ENCODE results near the gene CDK4. TPM values are rescaled to one million over a fixed set of nuclear protein-coding genes. Genes with fewer than 3 reads are reported as not detected.

Gene CDK4
- total and polyA plus RNA-seq, 4 donors, result 28.1 to 69.1 (median 38.2) TPM

GRCh38 chr12:57756406-57757341, 4.6 kb upstream of the CDK4 start:
- no peak overlapping the region for H3K27ac ChIP-seq (ENCODE audit: low read depth in 1 of 2, low read length in 2 of 2)
- H3K4me1 ChIP-seq (ENCODE audit: control insufficient read depth in 4 of 4, insufficient read depth in 4 of 4, low read length in 3 of 4), result peaks cover 0 to 25% (median 17%) of the 10 kb centered on the region in 4 donors
- H3K27me3 ChIP-seq (ENCODE audit: control insufficient read depth in 4 of 4, insufficient read depth in 4 of 4, low read length in 3 of 4), result no peaks in the 10 kb centered on the region
- H3K4me3 ChIP-seq (ENCODE audit: low read depth in 1 of 3, low read length in 3 of 3), result peak overlapping the region in 1 of 3 donors; percentile 79
- DNase-seq (ENCODE audit: low spot score), result peak; percentile 65
- no peak overlapping the region for H3K9ac ChIP-seq (ENCODE audit: low read depth in 1 of 2, low read length in 2 of 2)
- 46% methylated on average over 22 of the region's 22 CpGs for WGBS
- no peaks in the 10 kb centered on the region for H3K9me3 ChIP-seq (ENCODE audit: control insufficient read depth in 4 of 4, low read length in 3 of 4)
- TF ChIP-seq REST (IDR thresholded peaks at IDR 0.05), result no peak
- peak; percentile 13 to 53 for TF ChIP-seq RAD21 (IDR thresholded peaks at IDR 0.05)
- no peak for TF ChIP-seq HNF4A (conservative IDR thresholded peaks at IDR 0.05)
- TF ChIP-seq, protein P1, sequence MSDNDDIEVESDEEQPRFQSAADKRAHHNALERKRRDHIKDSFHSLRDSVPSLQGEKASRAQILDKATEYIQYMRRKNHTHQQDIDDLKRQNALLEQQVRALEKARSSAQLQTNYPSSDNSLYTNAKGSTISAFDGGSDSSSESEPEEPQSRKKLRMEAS (IDR thresholded peaks at IDR 0.05), result no peak
- peak; percentile 39 for TF ChIP-seq CTCF (IDR thresholded peaks at IDR 0.05; ENCODE audit: low read depth, low read length, missing input control)
- no peak for TF ChIP-seq YY1 (IDR thresholded peaks at IDR 0.05)
- peaks cover 0 to 7% (median 0%) of the 10 kb centered on the region in 4 donors for H3K36me3 ChIP-seq (ENCODE audit: control insufficient read depth in 4 of 4, insufficient read depth in 3 of 4, low read depth in 1 of 4, low read length in 3 of 4)

GRCh38 chr12:57755454-57756372, 3.6 kb upstream of the CDK4 start:
- H3K4me1 ChIP-seq (ENCODE audit: control insufficient read depth in 4 of 4, insufficient read depth in 4 of 4, low read length in 3 of 4), result peaks cover 6 to 35% (median 26%) of the 10 kb centered on the region in 4 donors
- H3K27ac ChIP-seq (ENCODE audit: low read depth in 1 of 2, low read length in 2 of 2), result no peak overlapping the region
- H3K9me3 ChIP-seq (ENCODE audit: control insufficient read depth in 4 of 4, low read length in 3 of 4), result no peaks in the 10 kb centered on the region
- peak; percentile 67 for DNase-seq (ENCODE audit: low spot score)
- H3K9ac ChIP-seq (ENCODE audit: low read depth in 1 of 2, low read length in 2 of 2), result peak overlapping the region in 1 of 2 donors; percentile 42
- peaks cover 0 to 7% (median 2%) of the 10 kb centered on the region in 4 donors for H3K36me3 ChIP-seq (ENCODE audit: control insufficient read depth in 4 of 4, insufficient read depth in 3 of 4, low read depth in 1 of 4, low read length in 3 of 4)
- WGBS, result under 1% methylated on average over 76 of the region's 76 CpGs
- peak overlapping the region; percentile 26 to 79 (median 66) for H3K4me3 ChIP-seq (ENCODE audit: low read depth in 1 of 3, low read length in 3 of 3)
- H3K27me3 ChIP-seq (ENCODE audit: control insufficient read depth in 4 of 4, insufficient read depth in 4 of 4, low read length in 3 of 4), result no peaks in the 10 kb centered on the region
- no peak for TF ChIP-seq NR2F2 (IDR thresholded peaks at IDR 0.05)
- no peak for TF ChIP-seq HNF4G (IDR thresholded peaks at IDR 0.05)
- no peak for TF ChIP-seq JUND (IDR thresholded peaks at IDR 0.05)
- no peak for TF ChIP-seq CTCF (IDR thresholded peaks at IDR 0.05; ENCODE audit: low read depth, low read length, missing input control)
- TF ChIP-seq, protein P2, sequence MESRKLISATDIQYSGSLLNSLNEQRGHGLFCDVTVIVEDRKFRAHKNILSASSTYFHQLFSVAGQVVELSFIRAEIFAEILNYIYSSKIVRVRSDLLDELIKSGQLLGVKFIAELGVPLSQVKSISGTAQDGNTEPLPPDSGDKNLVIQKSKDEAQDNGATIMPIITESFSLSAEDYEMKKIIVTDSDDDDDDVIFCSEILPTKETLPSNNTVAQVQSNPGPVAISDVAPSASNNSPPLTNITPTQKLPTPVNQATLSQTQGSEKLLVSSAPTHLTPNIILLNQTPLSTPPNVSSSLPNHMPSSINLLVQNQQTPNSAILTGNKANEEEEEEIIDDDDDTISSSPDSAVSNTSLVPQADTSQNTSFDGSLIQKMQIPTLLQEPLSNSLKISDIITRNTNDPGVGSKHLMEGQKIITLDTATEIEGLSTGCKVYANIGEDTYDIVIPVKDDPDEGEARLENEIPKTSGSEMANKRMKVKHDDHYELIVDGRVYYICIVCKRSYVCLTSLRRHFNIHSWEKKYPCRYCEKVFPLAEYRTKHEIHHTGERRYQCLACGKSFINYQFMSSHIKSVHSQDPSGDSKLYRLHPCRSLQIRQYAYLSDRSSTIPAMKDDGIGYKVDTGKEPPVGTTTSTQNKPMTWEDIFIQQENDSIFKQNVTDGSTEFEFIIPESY (IDR thresholded peaks at IDR 0.05), result no peak
- TF ChIP-seq RXRA (IDR thresholded peaks at IDR 0.05), result no peak
- TF ChIP-seq REST (IDR thresholded peaks at IDR 0.05), result no peak
- TF ChIP-seq ATF3 (IDR thresholded peaks at IDR 0.05), result no peak
- TF ChIP-seq FOXA2 (IDR thresholded peaks at IDR 0.05), result no peak
